H9 (cell line): ENCODE results near the gene FCMR. TPM values are rescaled to one million over a fixed set of nuclear protein-coding genes. Genes with fewer than 3 reads are reported as not detected.

Experiments
- DNase-seq: peaks from one replicate; pipeline ENCODE4 v3.0.0-alpha.2; 2017
- H2AFZ ChIP-seq: one replicate; pipeline ENCODE4 v1.6.1; 2013; ENCODE audit warnings: mild to moderate bottlenecking, low read length, control low read depth, moderate library complexity
- H2AK5ac ChIP-seq: 2 replicates; pipeline ENCODE4 v1.6.1; 2013; ENCODE audit warnings: low read length, control low read depth, mixed read lengths; ENCODE audit not compliant: insufficient read length
- H2BK120ac ChIP-seq: one replicate; pipeline ENCODE4 v1.6.1; 2013; ENCODE audit warnings: low read depth, mild to moderate bottlenecking, low read length, control low read depth, inconsistent platforms; ENCODE audit not compliant: poor library complexity, severe bottlenecking
- H2BK12ac ChIP-seq: 2 replicates; pipeline ENCODE4 v1.6.1; 2013; ENCODE audit warnings: low read length, control low read depth, mixed read lengths, low read depth; ENCODE audit not compliant: insufficient read length
- H2BK15ac ChIP-seq: 2 replicates; pipeline ENCODE4 v1.6.1; 2013; ENCODE audit warnings: low read depth, low read length, control low read depth
- H2BK20ac ChIP-seq: one replicate; pipeline ENCODE4 v1.6.1; 2013; ENCODE audit warnings: low read depth, mild to moderate bottlenecking, low read length, control low read depth, inconsistent platforms; ENCODE audit not compliant: poor library complexity, severe bottlenecking
- H2BK5ac ChIP-seq: 2 replicates; pipeline ENCODE4 v1.6.1; 2013; ENCODE audit warnings: low read length, control low read depth, mixed read lengths; ENCODE audit not compliant: insufficient read length
- H3K14ac ChIP-seq: 2 replicates; pipeline ENCODE4 v1.6.1; 2013; ENCODE audit warnings: low read length, control low read depth; ENCODE audit not compliant: insufficient read depth
- H3K18ac ChIP-seq: 2 replicates; pipeline ENCODE4 v1.6.1; 2013; ENCODE audit warnings: low read depth, mild to moderate bottlenecking, mixed read lengths, low read length, control low read depth; ENCODE audit not compliant: insufficient read length
- H3K23ac ChIP-seq: 2 replicates; pipeline ENCODE4 v1.6.1; 2013; ENCODE audit warnings: low read length, control low read depth, mixed read lengths, low read depth; ENCODE audit not compliant: insufficient read length
- H3K23me2 ChIP-seq: 2 replicates; pipeline ENCODE4 v1.6.1; 2013; ENCODE audit warnings: low read depth, mild to moderate bottlenecking, mixed read lengths, low read length, control low read depth; ENCODE audit not compliant: insufficient read length, poor library complexity, severe bottlenecking
- H3K27ac ChIP-seq: 2 replicates; pipeline ENCODE4 v1.5.1; 2013; ENCODE audit warnings: low read length, control low read depth, mixed read lengths, low read depth; ENCODE audit not compliant: insufficient read length
- H3K27me3 ChIP-seq: 2 replicates; pipeline ENCODE4 v1.6.1; 2013; ENCODE audit warnings: low read length, control low read depth, inconsistent platforms; ENCODE audit not compliant: insufficient read depth
- H3K4ac ChIP-seq: 2 replicates; pipeline ENCODE4 v1.6.1; 2013; ENCODE audit warnings: low read depth, mild to moderate bottlenecking, control low read depth, inconsistent platforms, low read length, moderate library complexity
- H3K4me1 ChIP-seq: 2 replicates; pipeline ENCODE4 v1.6.1; 2013; ENCODE audit warnings: low read length, control low read depth, inconsistent platforms; ENCODE audit not compliant: insufficient read depth
- H3K4me2 ChIP-seq: 2 replicates; pipeline ENCODE4 v1.6.1; 2013; ENCODE audit warnings: low read length, control low read depth, mixed read lengths; ENCODE audit not compliant: insufficient read length, insufficient read depth
- H3K56ac ChIP-seq: 2 replicates; pipeline ENCODE4 v1.6.1; 2013; ENCODE audit warnings: low read depth, mild to moderate bottlenecking, mixed read lengths, low read length, control low read depth; ENCODE audit not compliant: insufficient read length
- H3K79me1 ChIP-seq: 2 replicates; pipeline ENCODE4 v1.6.1; 2013; ENCODE audit warnings: low read depth, mild to moderate bottlenecking, moderate library complexity, low read length, control low read depth, inconsistent platforms; ENCODE audit not compliant: insufficient read depth, poor library complexity, severe bottlenecking
- H3K79me2 ChIP-seq: 2 replicates; pipeline ENCODE4 v1.6.1; 2013; ENCODE audit warnings: low read length, control low read depth, inconsistent platforms; ENCODE audit not compliant: insufficient read depth
- H3K9ac ChIP-seq: 2 replicates; pipeline ENCODE4 v1.6.1; 2013; ENCODE audit warnings: low read length, control low read depth, mixed read lengths; ENCODE audit not compliant: insufficient read length; ENCODE audit errors: extremely low read depth
- H3K9me3 ChIP-seq: one replicate; pipeline ENCODE4 v1.6.1; 2013; ENCODE audit warnings: low read depth, low read length, inconsistent platforms; ENCODE audit not compliant: control insufficient read depth
- H3T11ph ChIP-seq: one replicate; pipeline ENCODE4 v1.6.1; 2013; ENCODE audit warnings: mild to moderate bottlenecking, low read length, control low read depth, inconsistent platforms
- H4K20me1 ChIP-seq: one replicate; pipeline ENCODE4 v1.6.1; 2013; ENCODE audit not compliant: control insufficient read depth, insufficient read length, insufficient read depth
- H4K5ac ChIP-seq: 2 replicates; pipeline ENCODE4 v1.6.1; 2013; ENCODE audit warnings: low read depth, mild to moderate bottlenecking, mixed read lengths, low read length, control low read depth; ENCODE audit not compliant: insufficient read length
- H4K8ac ChIP-seq: replicated peaks from 2 replicates; pipeline ENCODE4 v1.6.1; 2013; ENCODE audit warnings: low read length, control low read depth, mixed read lengths, low read depth; ENCODE audit not compliant: insufficient read length
- H4K91ac ChIP-seq: 2 replicates; pipeline ENCODE4 v1.6.1; 2013; ENCODE audit warnings: low read depth, mild to moderate bottlenecking, moderate library complexity, mixed read lengths, low read length, control low read depth; ENCODE audit not compliant: insufficient read length
- H3K27ac Mint-ChIP-seq, 3 experiments: 2 replicates in 2 of 3; 3 replicates in 1 of 3; pipeline ENCODE4 v1.8.0; 2020 to 2021; ENCODE audit warnings: mixed read lengths in 3 of 3, mild to moderate bottlenecking in 1 of 3, moderate library complexity in 1 of 3
- H3K27me3 Mint-ChIP-seq: 2 replicates; pipeline ENCODE4 v1.8.0; 2021; ENCODE audit warnings: low read depth, mild to moderate bottlenecking, moderate library complexity, mixed read lengths
- H3K36me3 Mint-ChIP-seq, 3 experiments: 2 replicates in 2 of 3; 3 replicates in 1 of 3; pipeline ENCODE4 v1.8.0; 2020 to 2021; ENCODE audit warnings: low read depth in 3 of 3, mixed read lengths in 3 of 3; ENCODE audit not compliant: insufficient read depth in 1 of 3
- H3K4me1 Mint-ChIP-seq, 2 experiments: 2 replicates each; pipeline ENCODE4 v1.8.0; 2020; ENCODE audit warnings: mixed read lengths in 2 of 2
- H3K4me3 Mint-ChIP-seq, 2 experiments: 2 replicates in 1 of 2; 3 replicates in 1 of 2; pipeline ENCODE4 v1.8.0; 2020 to 2021; ENCODE audit warnings: mild to moderate bottlenecking in 2 of 2, mixed read lengths in 2 of 2, moderate library complexity in 1 of 2
- H3K9me3 Mint-ChIP-seq, 2 experiments: 2 replicates in 1 of 2; 3 replicates in 1 of 2; pipeline ENCODE4 v1.8.0; 2020; ENCODE audit warnings: mild to moderate bottlenecking in 2 of 2, mixed read lengths in 2 of 2, moderate library complexity in 1 of 2
- WGBS: extraction: QIAGEN DNeasy Blood & Tissue Kit; methylation state at CpG from one replicate; pipeline ENCODE4 v1.1.7; 2013; ENCODE audit warnings: missing lambda C conversion rate, low lambda C conversion rate, mixed read lengths; ENCODE audit not compliant: insufficient read length; ENCODE audit errors: extremely low coverage; 5-methylcytosine and 5-hydroxymethylcytosine counted together
- total RNA-seq: library from RNA; stranded (reverse); gene quantifications from 2 replicates; pipeline ENCODE4 v1.2.1, GENCODE V29; 2021
- TF ChIP-seq, protein P1 (sequence below): fragments of 200-600 bp; sonication (generic); conservative IDR thresholded peaks from 3 replicates; pipeline ENCODE4 v1.8.0; 2021; ENCODE audit warnings: antibody characterized with exemption, mild to moderate bottlenecking

The FCMR gene
- total RNA-seq, 1 experiment from 2014 or later: not detected

DNA sequence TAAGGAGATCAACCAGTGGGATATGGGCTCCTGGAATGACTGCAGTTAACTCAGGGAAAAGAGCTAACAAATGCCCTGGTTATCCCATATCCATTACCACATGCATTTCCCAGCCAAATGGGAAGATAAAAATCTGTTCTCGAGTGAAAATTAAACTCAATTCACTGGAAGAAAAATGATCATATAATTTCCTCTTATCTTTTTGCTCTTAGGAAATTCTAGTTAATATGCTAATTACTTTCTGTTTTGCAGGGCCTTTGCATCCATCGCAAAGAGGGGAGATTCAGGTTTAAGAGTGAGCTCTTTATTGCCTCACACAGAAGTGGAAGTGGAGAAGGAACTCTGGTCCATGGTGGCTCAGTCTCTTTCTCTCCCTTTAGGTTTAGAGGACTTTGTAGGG, 28.4 kb downstream of the FCMR start:
- DNase-seq: no peak
- Histone ChIP-seq H2BK20ac (no peak overlapping the region), H4K91ac (no peak overlapping the region), H2AK5ac (no peak overlapping the region), H3K56ac (no peak overlapping the region), H3K79me1 (no peaks in the 10 kb centered on the region), H4K5ac (no peak overlapping the region), H3K14ac (no peak overlapping the region), H2BK5ac (no peak overlapping the region), H3K4ac (no peak overlapping the region), H3K27ac (no peak overlapping the region), H2BK15ac (no peak overlapping the region), H3K4me1 (peaks cover 6% of the 10 kb centered on the region), H3K18ac (no peak overlapping the region), H3K23me2 (no peaks in the 10 kb centered on the region), H3K79me2 (no peaks in the 10 kb centered on the region), H4K20me1 (no peaks in the 10 kb centered on the region), H3K9me3 (no peaks in the 10 kb centered on the region), H2BK12ac (no peak overlapping the region), H2BK120ac (no peak overlapping the region), H3T11ph (no peak overlapping the region), H3K23ac (no peak overlapping the region), H4K8ac (no peak overlapping the region), H3K27me3 (no peaks in the 10 kb centered on the region), H2AFZ (no peak overlapping the region), H3K9ac (no peak overlapping the region), H3K4me2 (no peak overlapping the region)
- H3K27me3 Mint-ChIP-seq: peaks cover 2% of the 10 kb centered on the region; the same call in 1 of the 2 replicates
- H3K36me3 Mint-ChIP-seq: no peaks in the 10 kb centered on the region
- H3K4me1 Mint-ChIP-seq: peaks cover 22 to 26% of the 10 kb centered on the region in 2 experiments
- WGBS: no CpG with 5 or more reads among the region's 2 CpGs
- no peak overlapping the region for H3K4me3 Mint-ChIP-seq
- H3K27ac Mint-ChIP-seq: no peak overlapping the region
- TF ChIP-seq, protein P1, sequence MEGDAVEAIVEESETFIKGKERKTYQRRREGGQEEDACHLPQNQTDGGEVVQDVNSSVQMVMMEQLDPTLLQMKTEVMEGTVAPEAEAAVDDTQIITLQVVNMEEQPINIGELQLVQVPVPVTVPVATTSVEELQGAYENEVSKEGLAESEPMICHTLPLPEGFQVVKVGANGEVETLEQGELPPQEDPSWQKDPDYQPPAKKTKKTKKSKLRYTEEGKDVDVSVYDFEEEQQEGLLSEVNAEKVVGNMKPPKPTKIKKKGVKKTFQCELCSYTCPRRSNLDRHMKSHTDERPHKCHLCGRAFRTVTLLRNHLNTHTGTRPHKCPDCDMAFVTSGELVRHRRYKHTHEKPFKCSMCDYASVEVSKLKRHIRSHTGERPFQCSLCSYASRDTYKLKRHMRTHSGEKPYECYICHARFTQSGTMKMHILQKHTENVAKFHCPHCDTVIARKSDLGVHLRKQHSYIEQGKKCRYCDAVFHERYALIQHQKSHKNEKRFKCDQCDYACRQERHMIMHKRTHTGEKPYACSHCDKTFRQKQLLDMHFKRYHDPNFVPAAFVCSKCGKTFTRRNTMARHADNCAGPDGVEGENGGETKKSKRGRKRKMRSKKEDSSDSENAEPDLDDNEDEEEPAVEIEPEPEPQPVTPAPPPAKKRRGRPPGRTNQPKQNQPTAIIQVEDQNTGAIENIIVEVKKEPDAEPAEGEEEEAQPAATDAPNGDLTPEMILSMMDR: no peak
- no peaks in the 10 kb centered on the region for H3K9me3 Mint-ChIP-seq
